Panc1 (cell line): ENCODE data around the gene ATP2A3. TPM values are rescaled to one million over a fixed set of nuclear protein-coding genes. Genes with fewer than 3 reads are reported as not detected.

Experiments used
- ATAC-seq: fragments of 200-7000 bp; cut with Tn5 transposase; 2 replicates; pipeline ENCODE4 v1.9.1; 2020; ENCODE audit warnings: mild to moderate bottlenecking, moderate library complexity
- BruUV-seq: library from RNA; stranded (reverse); fragments of 400-500 nt; replicated peaks from 2 replicates; lab custom pipeline; 2021; lab: Mats Ljungman, UMichigan
- CTCF ChIA-PET: fragments of 300-600 bp; sonication (Branson Sonifier 250); formaldehyde crosslinking; loops from one replicate; lab custom pipeline; 2022; ENCODE audit warnings: antibody characterized with exemption; lab: Charles Lee
- POLR2A ChIA-PET: fragments of 300-600 bp; sonication (Branson Sonifier 250); formaldehyde crosslinking; loops from one replicate; lab custom pipeline; 2022; ENCODE audit warnings: antibody characterized with exemption; lab: Charles Lee
- DNase-seq: peaks from one replicate; pipeline ENCODE4 v3.0.0-alpha.2; 2010; ENCODE audit warnings: low read depth, low spot score
- H3K27ac ChIP-seq: 2 replicates; pipeline ENCODE4 v1.5.1; 2011; ENCODE audit warnings: mild to moderate bottlenecking, low read length, inconsistent platforms
- H3K27me3 ChIP-seq: fragments of 200-500 bp; sonication (Bioruptor generic); 2 replicates; pipeline ENCODE4 v1.6.0; 2014; ENCODE audit warnings: low read length, inconsistent platforms; ENCODE audit not compliant: control insufficient read depth, insufficient read depth
- H3K36me3 ChIP-seq: fragments of 200-500 bp; sonication (Bioruptor generic); 2 replicates; pipeline ENCODE4 v1.5.1; 2014; ENCODE audit warnings: inconsistent platforms, mild to moderate bottlenecking, low read length, moderate library complexity; ENCODE audit not compliant: control insufficient read depth, insufficient read depth
- H3K4me1 ChIP-seq: 2 replicates; pipeline ENCODE4 v1.5.1; 2011; ENCODE audit warnings: inconsistent platforms, mild to moderate bottlenecking, low read length, moderate library complexity; ENCODE audit not compliant: control insufficient read depth, insufficient read depth
- H3K4me3 ChIP-seq, 2 experiments: 2 replicates each; pipeline ENCODE4 v1.5.1; 2011 to 2012; ENCODE audit warnings: low read depth in 2 of 2, low read length in 2 of 2, mild to moderate bottlenecking in 2 of 2, inconsistent platforms in 1 of 2, moderate library complexity in 1 of 2
- H3K9me3 ChIP-seq: fragments of 200-500 bp; sonication (Bioruptor generic); 2 replicates; pipeline ENCODE4 v1.5.1; 2014; ENCODE audit warnings: low read depth, mild to moderate bottlenecking, inconsistent platforms, low read length, moderate library complexity; ENCODE audit not compliant: control insufficient read depth, insufficient read depth
- CTCF ChIP-seq: fragments of 450-650 bp; IDR thresholded peaks from 2 replicates; pipeline ENCODE4 v1.5.1; 2017; ENCODE audit warnings: mild to moderate bottlenecking
- POLR2AphosphoS5 ChIP-seq: IDR thresholded peaks from 2 replicates; pipeline ENCODE4 v1.6.1; 2012; ENCODE audit warnings: mild to moderate bottlenecking, low read depth, low read length, moderate library complexity
- REST ChIP-seq, 2 experiments: IDR thresholded peaks; 2 replicates each; pipeline ENCODE4 v1.6.1; 2011 to 2012; ENCODE audit warnings: low read depth in 2 of 2, control low read depth in 1 of 2, low read length in 1 of 2, mild to moderate bottlenecking in 1 of 2, moderate library complexity in 1 of 2; ENCODE audit not compliant: insufficient read depth in 1 of 2
- SIN3A ChIP-seq: IDR thresholded peaks from 2 replicates; pipeline ENCODE4 v1.6.1; 2012; ENCODE audit warnings: low read depth, mild to moderate bottlenecking, low read length, moderate library complexity, borderline replicate concordance; ENCODE audit not compliant: insufficient read depth
- TCF7L2 ChIP-seq: IDR thresholded peaks from 2 replicates; pipeline ENCODE4 v1.6.1; 2011; ENCODE audit warnings: mild to moderate bottlenecking, low read depth, low read length, inconsistent platforms
- in situ Hi-C: cut with HindIII; loops from 2 replicates; pipeline ENCODE4 v1.10.0; 2016; ENCODE audit warnings: low sequenced_read_pairs, low pct_unique_long_range_greater_than_20kb
- intact Hi-C: fragments of 100-400 bp; cut with micrococcal nuclease; formaldehyde crosslinking; loops from one replicate; pipeline ENCODE4 v1.10.0; 2022; ENCODE audit not compliant: unreplicated experiment
- total RNA-seq: library from RNA; stranded (reverse); gene quantifications from one replicate; pipeline ENCODE4 v1.2.1, GENCODE V29; 2021; ENCODE audit not compliant: unreplicated experiment

ATP2A3 gene
- total RNA-seq, 1 experiment from 2014 or later, result 29.7 TPM

DNA sequence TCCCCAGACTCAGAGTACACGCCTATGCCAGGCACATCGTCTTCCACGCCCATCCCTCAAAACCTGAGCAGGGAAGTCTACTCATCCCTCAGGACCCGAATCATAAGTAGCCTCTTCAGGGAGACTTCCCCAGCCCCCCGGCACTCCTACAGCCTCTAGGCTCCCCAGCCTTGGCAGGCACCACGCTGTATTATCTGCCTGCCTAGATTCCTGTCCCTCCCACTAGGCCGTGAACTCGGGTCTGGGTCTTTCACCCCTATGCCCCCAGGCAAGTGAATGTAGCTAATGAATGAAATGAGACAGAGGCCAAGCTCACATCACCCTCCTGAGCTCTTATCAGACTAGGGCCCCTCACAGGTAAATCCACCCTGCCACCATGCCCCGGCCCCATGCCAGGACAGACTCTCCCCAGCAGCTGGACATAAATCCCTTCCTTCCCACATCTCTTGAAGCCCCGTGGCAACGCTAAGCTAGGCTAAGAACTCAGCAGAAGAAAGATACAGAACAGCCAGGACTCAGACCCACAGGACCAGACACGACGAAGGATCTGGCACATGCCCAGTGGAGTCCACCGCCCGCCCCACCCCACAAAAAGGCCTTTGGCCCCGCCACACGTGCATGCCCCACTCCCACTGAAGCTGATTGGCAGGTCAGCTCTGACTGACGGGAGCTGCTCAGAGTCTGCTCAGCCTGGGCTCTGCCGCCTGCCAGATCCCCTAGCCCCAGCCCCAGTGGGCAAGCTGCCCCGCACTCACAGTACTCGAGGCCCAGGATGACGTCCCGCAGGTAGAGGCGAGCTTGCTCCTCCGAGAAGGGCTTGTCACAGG lies 84.4 kb downstream of the ATP2A3 start:
- H3K27me3 ChIP-seq, result no peaks in the 10 kb centered on the region
- no peaks in the 10 kb centered on the region for H3K9me3 ChIP-seq
- BruUV-seq, result no TSS peak
- in situ Hi-C loops, result no loop called here
- no peaks in the 10 kb centered on the region for H3K36me3 ChIP-seq
- no peak overlapping the region for H3K4me3 ChIP-seq
- no peak for ATAC-seq
- no peak overlapping the region for H3K27ac ChIP-seq
- intact Hi-C loops, result no loop called here
- TF ChIP-seq REST (IDR thresholded peaks at IDR 0.05; ENCODE audit: insufficient read depth in 1 of 2, low read depth in 2 of 2, low read length in 1 of 2), result no peak
- TF ChIP-seq TCF7L2, result no peak
- TF ChIP-seq SIN3A, result no peak
- no peak for TF ChIP-seq CTCF
- no peak for TF ChIP-seq POLR2AphosphoS5
- CTCF ChIA-PET, result no interaction called here
- H3K4me1 ChIP-seq, result no peaks in the 10 kb centered on the region
- POLR2A ChIA-PET, result no interaction called here
- DNase-seq, result no peak

- Histone ChIP-seq H3K4me1 (no peaks in the 10 kb centered on the region), H3K27ac (no peak overlapping the region), H3K4me3 (no peak overlapping the region), H3K9me3 (no peaks in the 10 kb centered on the region), H3K27me3 (no peaks in the 10 kb centered on the region), H3K36me3 (no peaks in the 10 kb centered on the region)
- TF ChIP-seq SIN3A, result no peak
- TF ChIP-seq CTCF, result no peak
- TF ChIP-seq TCF7L2, result no peak
- TF ChIP-seq POLR2AphosphoS5, result no peak
- no peak for TF ChIP-seq REST (IDR thresholded peaks at IDR 0.05; ENCODE audit: insufficient read depth in 1 of 2, low read depth in 2 of 2, low read length in 1 of 2)
- no peak for DNase-seq
- ChIA-PET CTCF (no interaction called here), POLR2A (no interaction called here)
- BruUV-seq, result no TSS peak
- in situ Hi-C loops (no loop called here), intact Hi-C loops (no loop called here)
- no peak for ATAC-seq
These were observed 85.1 kb downstream of the ATP2A3 start for GRCh38 chr17:3879186-3879585.
